RWPE2 (cell line): ENCODE data around the gene DMXL2.

Experiments
- ATAC-seq: fragments of 200-7000 bp; cut with Tn5 transposase; 3 replicates; pipeline ENCODE4 v1.9.1; 2021; ENCODE audit warnings: low read depth
- DNase-seq: peaks from one replicate; pipeline ENCODE4 v3.0.0-alpha.2; 2020; ENCODE audit warnings: low spot score
- H3K27ac ChIP-seq: fragments of 450-650 bp; 2 replicates; pipeline ENCODE4 v1.5.1; 2017; ENCODE audit warnings: mild to moderate bottlenecking; ENCODE audit not compliant: poor library complexity, severe bottlenecking
- H3K27me3 ChIP-seq: fragments of 250-450 bp; sonication (Bioruptor Pico); 2 replicates; pipeline ENCODE4 v1.5.1; 2021; ENCODE audit warnings: mild to moderate bottlenecking, moderate library complexity; ENCODE audit not compliant: insufficient read depth, poor library complexity, severe bottlenecking
- H3K36me3 ChIP-seq: fragments of 250-450 bp; sonication (Bioruptor Pico); 2 replicates; pipeline ENCODE4 v1.5.1; 2020; ENCODE audit warnings: low read depth, mild to moderate bottlenecking, moderate library complexity
- H3K4me1 ChIP-seq: fragments of 250-450 bp; sonication (Bioruptor Pico); 2 replicates; pipeline ENCODE4 v1.5.1; 2021; ENCODE audit warnings: mild to moderate bottlenecking, moderate library complexity; ENCODE audit not compliant: insufficient read depth, poor library complexity, severe bottlenecking
- H3K4me3 ChIP-seq: fragments of 250-450 bp; sonication (Bioruptor Pico); 2 replicates; pipeline ENCODE4 v1.5.1; 2021; ENCODE audit warnings: mild to moderate bottlenecking, moderate library complexity; ENCODE audit not compliant: severe bottlenecking
- H3K9me3 ChIP-seq: fragments of 250-450 bp; sonication (Bioruptor Pico); 2 replicates; pipeline ENCODE4 v1.5.1; 2021; ENCODE audit warnings: mild to moderate bottlenecking, moderate library complexity; ENCODE audit not compliant: severe bottlenecking
- TF ChIP-seq, protein P1 (sequence below): fragments of 450-650 bp; IDR thresholded peaks from one replicate; pipeline ENCODE4 v1.5.1; 2017; ENCODE audit warnings: mild to moderate bottlenecking, moderate library complexity; ENCODE audit not compliant: poor library complexity, severe bottlenecking

DMXL2 gene

GRCh38 chr15:51602484-51602883 lies 20.1 kb downstream of the DMXL2 start:
- H3K4me1 ChIP-seq: peaks cover 28% of the 10 kb centered on the region
- DNase-seq: no peak
- no peak overlapping the region for H3K4me3 ChIP-seq
- TF ChIP-seq, protein P1, sequence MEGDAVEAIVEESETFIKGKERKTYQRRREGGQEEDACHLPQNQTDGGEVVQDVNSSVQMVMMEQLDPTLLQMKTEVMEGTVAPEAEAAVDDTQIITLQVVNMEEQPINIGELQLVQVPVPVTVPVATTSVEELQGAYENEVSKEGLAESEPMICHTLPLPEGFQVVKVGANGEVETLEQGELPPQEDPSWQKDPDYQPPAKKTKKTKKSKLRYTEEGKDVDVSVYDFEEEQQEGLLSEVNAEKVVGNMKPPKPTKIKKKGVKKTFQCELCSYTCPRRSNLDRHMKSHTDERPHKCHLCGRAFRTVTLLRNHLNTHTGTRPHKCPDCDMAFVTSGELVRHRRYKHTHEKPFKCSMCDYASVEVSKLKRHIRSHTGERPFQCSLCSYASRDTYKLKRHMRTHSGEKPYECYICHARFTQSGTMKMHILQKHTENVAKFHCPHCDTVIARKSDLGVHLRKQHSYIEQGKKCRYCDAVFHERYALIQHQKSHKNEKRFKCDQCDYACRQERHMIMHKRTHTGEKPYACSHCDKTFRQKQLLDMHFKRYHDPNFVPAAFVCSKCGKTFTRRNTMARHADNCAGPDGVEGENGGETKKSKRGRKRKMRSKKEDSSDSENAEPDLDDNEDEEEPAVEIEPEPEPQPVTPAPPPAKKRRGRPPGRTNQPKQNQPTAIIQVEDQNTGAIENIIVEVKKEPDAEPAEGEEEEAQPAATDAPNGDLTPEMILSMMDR: no peak
- ATAC-seq: 0 out of 3 replicates have a peak, but pooled peaks have one; percentile 13
- no peaks in the 10 kb centered on the region for H3K27me3 ChIP-seq
- H3K27ac ChIP-seq: no peak overlapping the region
- no peaks in the 10 kb centered on the region for H3K36me3 ChIP-seq
- H3K9me3 ChIP-seq: no peaks in the 10 kb centered on the region

GRCh38 chr15:51601801-51602200 lies 20.8 kb downstream of the DMXL2 start:
- Histone ChIP-seq H3K27ac (no peak overlapping the region), H3K4me1 (peaks cover 28% of the 10 kb centered on the region), H3K4me3 (no peak overlapping the region), H3K36me3 (no peaks in the 10 kb centered on the region), H3K27me3 (no peaks in the 10 kb centered on the region), H3K9me3 (no peaks in the 10 kb centered on the region)
- ATAC-seq (no peak), DNase-seq (no peak)
- TF ChIP-seq, protein P1: no peak

DNA sequence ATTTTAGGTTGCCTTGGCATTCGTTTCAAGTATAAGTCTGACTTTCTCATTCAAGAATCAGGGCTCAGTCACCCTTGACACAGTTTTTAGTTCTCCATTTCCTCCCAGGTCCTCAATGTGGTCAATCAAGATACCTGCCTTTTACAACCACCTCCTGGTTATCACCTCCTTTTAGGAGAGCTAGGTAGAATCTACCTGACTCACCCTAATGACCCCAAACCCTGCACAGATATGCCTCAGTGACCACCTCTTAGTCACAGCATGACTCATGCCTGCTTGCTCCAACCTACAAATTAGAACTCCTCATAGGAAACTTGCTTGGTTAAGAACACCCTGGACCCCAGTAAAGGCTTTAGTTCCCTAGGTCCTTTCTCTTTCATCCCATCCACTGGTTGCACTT lies 22.5 kb downstream of the DMXL2 start:
- DNase-seq (peak; percentile 68), ATAC-seq (peak; percentile 99)

DNA sequence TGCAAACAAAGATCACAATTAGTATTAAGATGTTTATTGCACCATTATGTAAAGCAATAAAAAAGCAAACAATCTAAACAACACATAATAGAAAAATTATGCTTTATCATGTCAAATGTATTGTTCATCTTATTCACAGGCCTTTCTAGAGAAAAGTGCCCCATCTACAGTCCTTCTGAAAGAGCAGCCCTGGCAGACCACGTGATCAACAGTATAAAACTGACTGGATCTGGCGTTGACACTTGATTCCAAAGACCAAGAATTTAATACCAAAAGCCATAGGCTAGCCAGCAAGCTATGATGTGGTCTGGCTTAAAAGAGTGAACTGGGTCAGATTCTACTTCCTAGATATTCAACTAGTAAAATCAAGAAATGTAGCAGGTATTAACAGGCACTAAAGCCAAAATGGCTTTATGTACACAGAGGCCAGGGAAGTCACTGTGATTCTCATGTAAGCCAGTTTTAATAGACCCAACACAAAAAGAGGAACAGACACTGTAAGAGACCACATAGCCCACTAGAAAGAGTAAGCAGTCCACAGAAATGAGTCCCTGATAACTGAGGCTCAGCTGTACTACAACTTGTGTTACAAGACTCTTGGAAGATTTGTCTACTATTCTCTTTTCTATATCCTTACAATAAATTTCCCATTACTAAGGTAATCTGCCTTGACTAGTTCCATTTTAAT lies 32.5 kb downstream of the DMXL2 start:
- Histone ChIP-seq H3K27ac (no peak overlapping the region), H3K4me3 (no peak overlapping the region), H3K9me3 (no peaks in the 10 kb centered on the region), H3K4me1 (no peaks in the 10 kb centered on the region), H3K27me3 (no peaks in the 10 kb centered on the region), H3K36me3 (0 out of 2 replicates have a peak, but pooled peaks cover 3% of the 10 kb centered on the region)
- ATAC-seq (no peak), DNase-seq (no peak)
- TF ChIP-seq, protein P1: no peak

More for the DNA sequence above, 22.5 kb downstream of the DMXL2 start:
- Histone ChIP-seq H3K27me3 (no peaks in the 10 kb centered on the region), H3K4me1 (peaks cover 28% of the 10 kb centered on the region), H3K27ac (no peak overlapping the region), H3K9me3 (no peaks in the 10 kb centered on the region), H3K36me3 (no peaks in the 10 kb centered on the region), H3K4me3 (no peak overlapping the region)
- TF ChIP-seq, protein P1: no peak

- TF ChIP-seq, protein P1: no peak
- Histone ChIP-seq H3K4me1 (no peaks in the 10 kb centered on the region), H3K4me3 (no peak overlapping the region), H3K36me3 (0 out of 2 replicates have a peak, but pooled peaks cover 3% of the 10 kb centered on the region), H3K27me3 (no peaks in the 10 kb centered on the region), H3K27ac (no peak overlapping the region), H3K9me3 (no peaks in the 10 kb centered on the region)
- DNase-seq (no peak), ATAC-seq (no peak)
Observed at GRCh38 chr15:51588966-51589365, 33.6 kb downstream of the DMXL2 start.
